Panc1 (cell line): ENCODE measurements around the gene TMEM100. TPM values are rescaled to one million over a fixed set of nuclear protein-coding genes. Genes with fewer than 3 reads are reported as not detected.

Experiments
- ATAC-seq: fragments of 200-7000 bp; cut with Tn5 transposase; 2 replicates; pipeline ENCODE4 v1.9.1; 2020; ENCODE audit warnings: mild to moderate bottlenecking, moderate library complexity
- BruUV-seq: library from RNA; stranded (reverse); fragments of 400-500 nt; replicated peaks from 2 replicates; lab custom pipeline; 2021; lab: Mats Ljungman, UMichigan
- CTCF ChIA-PET: fragments of 300-600 bp; sonication (Branson Sonifier 250); formaldehyde crosslinking; loops from one replicate; lab custom pipeline; 2022; ENCODE audit warnings: antibody characterized with exemption; lab: Charles Lee
- POLR2A ChIA-PET: fragments of 300-600 bp; sonication (Branson Sonifier 250); formaldehyde crosslinking; loops from one replicate; lab custom pipeline; 2022; ENCODE audit warnings: antibody characterized with exemption; lab: Charles Lee
- DNase-seq: peaks from one replicate; pipeline ENCODE4 v3.0.0-alpha.2; 2010; ENCODE audit warnings: low read depth, low spot score
- H3K27ac ChIP-seq: 2 replicates; pipeline ENCODE4 v1.5.1; 2011; ENCODE audit warnings: mild to moderate bottlenecking, low read length, inconsistent platforms
- H3K27me3 ChIP-seq: fragments of 200-500 bp; sonication (Bioruptor generic); 2 replicates; pipeline ENCODE4 v1.6.0; 2014; ENCODE audit warnings: low read length, inconsistent platforms; ENCODE audit not compliant: control insufficient read depth, insufficient read depth
- H3K36me3 ChIP-seq: fragments of 200-500 bp; sonication (Bioruptor generic); 2 replicates; pipeline ENCODE4 v1.5.1; 2014; ENCODE audit warnings: inconsistent platforms, mild to moderate bottlenecking, low read length, moderate library complexity; ENCODE audit not compliant: control insufficient read depth, insufficient read depth
- H3K4me1 ChIP-seq: 2 replicates; pipeline ENCODE4 v1.5.1; 2011; ENCODE audit warnings: inconsistent platforms, mild to moderate bottlenecking, low read length, moderate library complexity; ENCODE audit not compliant: control insufficient read depth, insufficient read depth
- H3K4me3 ChIP-seq, 2 experiments: 2 replicates each; pipeline ENCODE4 v1.5.1; 2011 to 2012; ENCODE audit warnings: low read depth in 2 of 2, low read length in 2 of 2, mild to moderate bottlenecking in 2 of 2, inconsistent platforms in 1 of 2, moderate library complexity in 1 of 2
- H3K9me3 ChIP-seq: fragments of 200-500 bp; sonication (Bioruptor generic); 2 replicates; pipeline ENCODE4 v1.5.1; 2014; ENCODE audit warnings: low read depth, mild to moderate bottlenecking, inconsistent platforms, low read length, moderate library complexity; ENCODE audit not compliant: control insufficient read depth, insufficient read depth
- CTCF ChIP-seq: fragments of 450-650 bp; IDR thresholded peaks from 2 replicates; pipeline ENCODE4 v1.5.1; 2017; ENCODE audit warnings: mild to moderate bottlenecking
- POLR2AphosphoS5 ChIP-seq: IDR thresholded peaks from 2 replicates; pipeline ENCODE4 v1.6.1; 2012; ENCODE audit warnings: mild to moderate bottlenecking, low read depth, low read length, moderate library complexity
- REST ChIP-seq, 2 experiments: IDR thresholded peaks; 2 replicates each; pipeline ENCODE4 v1.6.1; 2011 to 2012; ENCODE audit warnings: low read depth in 2 of 2, control low read depth in 1 of 2, low read length in 1 of 2, mild to moderate bottlenecking in 1 of 2, moderate library complexity in 1 of 2; ENCODE audit not compliant: insufficient read depth in 1 of 2
- in situ Hi-C: cut with HindIII; loops from 2 replicates; pipeline ENCODE4 v1.10.0; 2016; ENCODE audit warnings: low sequenced_read_pairs, low pct_unique_long_range_greater_than_20kb
- intact Hi-C: fragments of 100-400 bp; cut with micrococcal nuclease; formaldehyde crosslinking; loops from one replicate; pipeline ENCODE4 v1.10.0; 2022; ENCODE audit not compliant: unreplicated experiment
- total RNA-seq: library from RNA; stranded (reverse); gene quantifications from one replicate; pipeline ENCODE4 v1.2.1, GENCODE V29; 2021; ENCODE audit not compliant: unreplicated experiment

Gene TMEM100
- total RNA-seq, 1 experiment from 2014 or later = 0.10 TPM

GRCh38 chr17:55717898-55718735 is 4.5 kb downstream of the TMEM100 start:
- intact Hi-C loops (loop anchor here (1.0 kb wide), 1 partner anchor 192 kb away; no protein-coding TSS in a partner anchor), in situ Hi-C loops (no loop called here)
- POLR2A ChIA-PET = interaction anchor here (0.6 kb wide), 1 partner anchor 13 kb away, joined by 3 read pairs; no protein-coding TSS in a partner anchor

GRCh38 chr17:55717432-55717831 is 5.2 kb downstream of the TMEM100 start:
- Histone ChIP-seq H3K27me3 (peaks cover 9% of the 10 kb centered on the region), H3K4me1 (no peaks in the 10 kb centered on the region), H3K4me3 (no peak overlapping the region), H3K27ac (no peak overlapping the region), H3K36me3 (no peaks in the 10 kb centered on the region), H3K9me3 (no peaks in the 10 kb centered on the region)
- POLR2A ChIA-PET = interaction anchor here (0.6 kb wide), 1 partner anchor 14 kb away, joined by 3 read pairs; no protein-coding TSS in a partner anchor
- no peak for ATAC-seq
- BruUV-seq = no TSS peak
- CTCF ChIA-PET = interaction anchor here (0.7 to 1.2 kb wide), 5 partner anchors 9 to 481 kb away, joined by 3 to 5 read pairs (median 3); no protein-coding TSS in a partner anchor
- TF ChIP-seq POLR2AphosphoS5 = no peak
- no peak for TF ChIP-seq REST (IDR thresholded peaks at IDR 0.05; ENCODE audit: insufficient read depth in 1 of 2, low read depth in 2 of 2, low read length in 1 of 2)
- no peak for DNase-seq
- intact Hi-C loops (no loop called here), in situ Hi-C loops (no loop called here)

More at GRCh38 chr17:55717898-55718735, 4.5 kb downstream of the TMEM100 start:
- Histone ChIP-seq H3K4me1 (0 out of 2 replicates have a peak, but pooled peaks cover 2% of the 10 kb centered on the region), H3K27me3 (peaks cover 13% of the 10 kb centered on the region), H3K27ac (no peak overlapping the region), H3K36me3 (no peaks in the 10 kb centered on the region), H3K4me3 (no peak overlapping the region), H3K9me3 (no peaks in the 10 kb centered on the region)
- BruUV-seq = no TSS peak
- ATAC-seq (peak; percentile 73), DNase-seq (no peak)
- CTCF ChIA-PET = interaction anchor here (0.7 to 1.2 kb wide), 7 partner anchors 10 to 482 kb away, joined by 3 to 5 read pairs (median 4); no protein-coding TSS in a partner anchor
- TF ChIP-seq CTCF = peak; percentile 86
- no peak for TF ChIP-seq REST (IDR thresholded peaks at IDR 0.05; ENCODE audit: insufficient read depth in 1 of 2, low read depth in 2 of 2, low read length in 1 of 2)
